EL (cell line): ENCODE measurements around the gene UTP18.

Experiments used
- DNase-seq: peaks from one replicate; pipeline ENCODE4 v3.0.0-alpha.2; 2016

Gene UTP18

GRCh38 chr17:51335883-51336822 lies 75.8 kb downstream of the UTP18 start:
- DNase-seq = no peak

GRCh38 chr17:51341457-51341856 lies 81.1 kb downstream of the UTP18 start:
- no peak for DNase-seq

GRCh38 chr17:51342257-51342656 lies 81.9 kb downstream of the UTP18 start:
- DNase-seq = no peak

- DNase-seq = no peak
These were observed 84.2 kb downstream of the UTP18 start for GRCh38 chr17:51344532-51344931.

GRCh38 chr17:51346218-51346982 lies 86.1 kb downstream of the UTP18 start:
- no peak for DNase-seq
